GM12891 (cell line): Measurements from ENCODE around the gene XKR3.
"Not testable (repeated sequence)": the region's sequence is repeated elsewhere in the genome, so short reads cannot be mapped to it uniquely, and the experiment has no call there.

ENCODE experiments used
- POLR2A ChIP-seq: IDR thresholded peaks from 2 replicates; pipeline ENCODE4 v1.6.1; 2011; ENCODE audit warnings: low read depth, low read length, control low read depth
- POLR2AphosphoS5 ChIP-seq: IDR thresholded peaks from 2 replicates; pipeline ENCODE4 v1.6.1; 2011; ENCODE audit warnings: low read depth, low read length, control low read depth
- POU2F2 ChIP-seq: IDR thresholded peaks from 2 replicates; pipeline ENCODE4 v1.6.1; 2011; ENCODE audit warnings: low read depth, mild to moderate bottlenecking, control low read depth, low read length, moderate library complexity
- SPI1 ChIP-seq: IDR thresholded peaks from 2 replicates; pipeline ENCODE4 v1.6.1; 2011; ENCODE audit warnings: low read depth, low read length, control low read depth
- TAF1 ChIP-seq: IDR thresholded peaks from 2 replicates; pipeline ENCODE4 v1.6.1; 2011; ENCODE audit warnings: low read depth, low read length, control low read depth

DNA sequence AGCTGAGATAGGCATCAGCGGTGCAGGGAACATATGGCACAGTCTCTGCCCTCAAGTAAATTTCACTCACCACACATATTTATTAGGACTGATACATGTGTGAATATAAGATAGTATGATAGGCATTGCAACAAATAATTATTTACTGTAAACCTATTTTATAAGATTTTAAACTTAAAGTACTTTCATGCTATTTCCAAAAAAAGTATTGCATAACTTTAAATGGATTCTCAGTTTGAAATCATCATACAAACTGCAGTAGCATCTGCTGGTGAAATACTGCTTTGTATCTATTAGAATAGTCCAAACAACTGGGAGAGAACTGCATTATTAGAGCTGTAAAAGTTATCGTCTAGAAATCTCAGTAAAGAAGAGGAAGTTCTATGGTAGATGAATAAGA, 63.0 kb downstream of the XKR3 start:
- TF ChIP-seq TAF1, POLR2A, POLR2AphosphoS5, SPI1, POU2F2: not testable (repeated sequence)
